GM13976 (cell line): ENCODE measurements around the gene JPT1.

Source experiments
- DNase-seq: peaks from one replicate; pipeline ENCODE4 v3.0.0; 2012; ENCODE audit warnings: low spot score
- in situ Hi-C: fragments of 300-500 bp; cut with MboI; formaldehyde crosslinking; loops from one replicate; pipeline ENCODE4 v1.12.0; 2022; ENCODE audit warnings: low sequenced_read_pairs, mixed read lengths, inconsistent platforms; ENCODE audit not compliant: unreplicated experiment
- TF ChIP-seq, protein P1 (sequence below): IDR thresholded peaks from 2 replicates; pipeline ENCODE4 v1.5.1; 2012; ENCODE audit warnings: borderline replicate concordance, mild to moderate bottlenecking; ENCODE audit not compliant: insufficient read depth; ENCODE audit errors: extremely low read depth, missing control alignments, control extremely low read depth

Gene JPT1

DNA sequence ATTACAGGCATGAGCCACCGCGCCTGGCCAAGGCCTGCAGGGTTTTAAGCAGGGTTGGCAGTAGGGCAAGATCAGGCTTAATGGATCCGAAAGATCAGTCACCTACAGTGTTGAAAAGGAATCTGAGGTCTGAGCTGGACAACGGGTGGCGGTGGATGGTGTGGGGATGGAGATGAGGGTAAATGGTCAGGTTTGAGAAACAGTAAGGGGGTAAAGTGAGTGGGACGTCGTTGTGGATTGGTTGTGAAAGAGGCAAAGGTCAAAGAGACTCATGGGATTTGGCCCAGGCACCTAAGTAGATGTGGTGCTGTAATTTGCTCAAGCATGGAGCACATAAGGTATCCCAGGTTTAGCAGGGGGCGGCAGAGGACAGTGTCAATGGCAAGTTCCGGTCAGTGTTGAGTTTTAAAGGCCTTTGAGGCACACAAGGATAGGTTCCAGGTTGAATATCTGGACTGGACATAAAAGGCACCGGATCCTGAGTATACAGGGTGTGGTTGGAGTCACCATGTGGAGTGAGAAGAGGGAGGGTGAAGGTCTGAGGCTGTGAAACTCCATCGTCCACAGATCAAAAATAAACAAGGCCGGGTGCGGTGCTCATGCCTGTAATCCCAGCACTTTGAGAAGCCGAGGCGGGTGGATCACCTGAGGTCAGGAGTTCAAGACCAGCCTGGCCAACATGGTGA, 67.7 kb downstream of the JPT1 start:
- TF ChIP-seq, protein P1, sequence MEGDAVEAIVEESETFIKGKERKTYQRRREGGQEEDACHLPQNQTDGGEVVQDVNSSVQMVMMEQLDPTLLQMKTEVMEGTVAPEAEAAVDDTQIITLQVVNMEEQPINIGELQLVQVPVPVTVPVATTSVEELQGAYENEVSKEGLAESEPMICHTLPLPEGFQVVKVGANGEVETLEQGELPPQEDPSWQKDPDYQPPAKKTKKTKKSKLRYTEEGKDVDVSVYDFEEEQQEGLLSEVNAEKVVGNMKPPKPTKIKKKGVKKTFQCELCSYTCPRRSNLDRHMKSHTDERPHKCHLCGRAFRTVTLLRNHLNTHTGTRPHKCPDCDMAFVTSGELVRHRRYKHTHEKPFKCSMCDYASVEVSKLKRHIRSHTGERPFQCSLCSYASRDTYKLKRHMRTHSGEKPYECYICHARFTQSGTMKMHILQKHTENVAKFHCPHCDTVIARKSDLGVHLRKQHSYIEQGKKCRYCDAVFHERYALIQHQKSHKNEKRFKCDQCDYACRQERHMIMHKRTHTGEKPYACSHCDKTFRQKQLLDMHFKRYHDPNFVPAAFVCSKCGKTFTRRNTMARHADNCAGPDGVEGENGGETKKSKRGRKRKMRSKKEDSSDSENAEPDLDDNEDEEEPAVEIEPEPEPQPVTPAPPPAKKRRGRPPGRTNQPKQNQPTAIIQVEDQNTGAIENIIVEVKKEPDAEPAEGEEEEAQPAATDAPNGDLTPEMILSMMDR, result no peak

More for the DNA sequence above, 67.7 kb downstream of the JPT1 start:
- in situ Hi-C loops, result no loop called here
- DNase-seq, result no peak
